ENCODE measurements around the gene MICA. TPM values are rescaled to one million over a fixed set of nuclear protein-coding genes. Genes with fewer than 3 reads are reported as not detected.
"Not testable (repeated sequence)": the region's sequence is repeated elsewhere in the genome, so short reads cannot be mapped to it uniquely, and the experiment has no call there.

MICA gene
- total RNA-seq, 1 experiment from 2014 or later: 35.0 TPM

DNA sequence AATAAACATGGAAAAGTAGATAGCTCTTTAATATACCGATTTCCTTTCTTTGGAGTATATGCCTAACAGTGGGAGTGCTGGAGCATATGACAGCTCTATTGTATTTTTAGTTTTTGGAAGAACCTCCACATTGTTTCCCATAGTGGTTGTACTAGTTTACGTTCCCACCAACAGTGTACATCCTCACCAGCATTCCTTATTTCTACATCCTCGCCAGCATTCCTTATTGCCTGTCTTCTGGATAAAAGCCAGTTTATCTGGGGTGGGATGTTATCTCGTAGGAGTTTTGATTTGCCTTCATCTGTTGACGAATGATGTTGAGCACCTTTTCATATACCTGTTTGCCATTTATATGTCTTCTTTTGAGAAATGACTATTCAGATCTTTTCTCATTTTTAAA lies 2.6 kb downstream of the MICA start:
- no TSS peak for BruUV-seq (replicated peaks)
- TF ChIP-seq, protein P1, sequence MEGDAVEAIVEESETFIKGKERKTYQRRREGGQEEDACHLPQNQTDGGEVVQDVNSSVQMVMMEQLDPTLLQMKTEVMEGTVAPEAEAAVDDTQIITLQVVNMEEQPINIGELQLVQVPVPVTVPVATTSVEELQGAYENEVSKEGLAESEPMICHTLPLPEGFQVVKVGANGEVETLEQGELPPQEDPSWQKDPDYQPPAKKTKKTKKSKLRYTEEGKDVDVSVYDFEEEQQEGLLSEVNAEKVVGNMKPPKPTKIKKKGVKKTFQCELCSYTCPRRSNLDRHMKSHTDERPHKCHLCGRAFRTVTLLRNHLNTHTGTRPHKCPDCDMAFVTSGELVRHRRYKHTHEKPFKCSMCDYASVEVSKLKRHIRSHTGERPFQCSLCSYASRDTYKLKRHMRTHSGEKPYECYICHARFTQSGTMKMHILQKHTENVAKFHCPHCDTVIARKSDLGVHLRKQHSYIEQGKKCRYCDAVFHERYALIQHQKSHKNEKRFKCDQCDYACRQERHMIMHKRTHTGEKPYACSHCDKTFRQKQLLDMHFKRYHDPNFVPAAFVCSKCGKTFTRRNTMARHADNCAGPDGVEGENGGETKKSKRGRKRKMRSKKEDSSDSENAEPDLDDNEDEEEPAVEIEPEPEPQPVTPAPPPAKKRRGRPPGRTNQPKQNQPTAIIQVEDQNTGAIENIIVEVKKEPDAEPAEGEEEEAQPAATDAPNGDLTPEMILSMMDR (conservative IDR thresholded peaks at IDR 0.05; ENCODE audit: low read depth, low read length): no peak
- no peak for TF ChIP-seq EZH2phosphoT487 (IDR thresholded peaks at IDR 0.05; ENCODE audit: borderline replicate concordance, low read length)
- TF ChIP-seq EZH2 (IDR thresholded peaks at IDR 0.05; ENCODE audit: low read length, unreplicated experiment): no peak
- Histone ChIP-seq H3K4me1 (ENCODE audit: insufficient read depth, low read length) (peaks cover 44% of the 10 kb centered on the region), H4K20me1 (ENCODE audit: low read length) (peaks cover 42% of the 10 kb centered on the region), H3F3A (ENCODE audit: low read length, unreplicated experiment) (no peaks in the 10 kb centered on the region), H3K79me2 (ENCODE audit: low read length) (peaks cover 90% of the 10 kb centered on the region), H3K36me3 (ENCODE audit: low read depth, low read length) (peaks cover 5% of the 10 kb centered on the region; the same call in 1 of the 2 replicates), H3K9me2 (replicated peaks; ENCODE audit: low read length) (no peaks in the 10 kb centered on the region), H3K27me3 (ENCODE audit: low read length) (no peaks in the 10 kb centered on the region), H3K4me3 (ENCODE audit: low read length) (no peak overlapping the region), H3K9me3 (ENCODE audit: low read length) (no peaks in the 10 kb centered on the region), H2AFZ (ENCODE audit: low read length) (no peak overlapping the region), H3K4me2 (ENCODE audit: low read length) (0 out of 2 replicates have a peak overlapping the region, but pooled peaks have one; percentile 26), H3K27ac (ENCODE audit: low read length) (no peak overlapping the region), H3K9ac (ENCODE audit: low read length) (no peak overlapping the region)
- DNase-seq: no peak
- intact Hi-C loops (cut with micrococcal nuclease): no loop called here
- POLR2A ChIA-PET (ENCODE audit: unreplicated experiment): no interaction called here
- ATAC-seq: no peak
- CTCF ChIA-PET: no interaction called here

DNA sequence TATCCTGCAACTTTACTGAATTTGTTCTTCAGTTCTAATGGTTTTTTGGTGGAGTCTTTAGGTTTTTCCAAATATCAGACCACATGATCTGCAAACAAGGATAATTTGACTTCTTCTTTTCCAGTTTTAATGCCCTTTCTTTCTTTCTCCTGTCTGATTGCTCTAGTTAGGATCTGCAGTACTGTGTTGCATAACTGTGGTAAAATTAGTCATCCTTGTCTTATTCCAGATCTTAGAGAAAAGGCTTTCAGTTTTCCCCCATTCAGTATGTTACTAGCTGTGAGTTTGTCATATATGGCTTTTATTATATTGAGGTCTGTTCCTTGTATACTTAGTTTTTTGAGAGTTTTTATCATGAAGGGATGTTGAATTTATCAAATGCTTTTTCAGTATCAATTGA lies 4.3 kb downstream of the MICA start:
- peak overlapping the region; percentile 41 for H3K4me2 ChIP-seq (ENCODE audit: low read length)
- H2AFZ ChIP-seq (ENCODE audit: low read length): no peak overlapping the region
- H3K27me3 ChIP-seq (ENCODE audit: low read length): no peaks in the 10 kb centered on the region
- TF ChIP-seq EZH2phosphoT487 (IDR thresholded peaks at IDR 0.05; ENCODE audit: borderline replicate concordance, low read length) (no peak), EZH2 (IDR thresholded peaks at IDR 0.05; ENCODE audit: low read length, unreplicated experiment) (no peak)
- TF ChIP-seq, protein P1 (conservative IDR thresholded peaks at IDR 0.05; ENCODE audit: low read depth, low read length): no peak
- intact Hi-C loops (cut with micrococcal nuclease): no loop called here
- peaks cover 9% of the 10 kb centered on the region; the same call in 1 of the 2 replicates for H3K36me3 ChIP-seq (ENCODE audit: low read depth, low read length)
- H4K20me1 ChIP-seq (ENCODE audit: low read length): peaks cover 46% of the 10 kb centered on the region
- no peak overlapping the region for H3K27ac ChIP-seq (ENCODE audit: low read length)
- BruUV-seq (replicated peaks): no TSS peak
- H3K9ac ChIP-seq (ENCODE audit: low read length): no peak overlapping the region
- H3K9me3 ChIP-seq (ENCODE audit: low read length): no peaks in the 10 kb centered on the region
- H3K79me2 ChIP-seq (ENCODE audit: low read length): peaks cover 76% of the 10 kb centered on the region
- CTCF ChIA-PET: interaction anchor here (0.7 kb wide), 1 partner anchor 27 kb away, joined by 3 read pairs; no protein-coding TSS in a partner anchor
- no peaks in the 10 kb centered on the region for H3K9me2 ChIP-seq (replicated peaks; ENCODE audit: low read length)
- H3K4me3 ChIP-seq (ENCODE audit: low read length): peak overlapping the region; percentile 18; the same call in 1 of the 2 replicates
- no peaks in the 10 kb centered on the region for H3F3A ChIP-seq (ENCODE audit: low read length, unreplicated experiment)
- peak; percentile 66 for DNase-seq
- POLR2A ChIA-PET (ENCODE audit: unreplicated experiment): no interaction called here
- peaks cover 29% of the 10 kb centered on the region for H3K4me1 ChIP-seq (ENCODE audit: insufficient read depth, low read length)
- ATAC-seq: peak; percentile 32

DNA sequence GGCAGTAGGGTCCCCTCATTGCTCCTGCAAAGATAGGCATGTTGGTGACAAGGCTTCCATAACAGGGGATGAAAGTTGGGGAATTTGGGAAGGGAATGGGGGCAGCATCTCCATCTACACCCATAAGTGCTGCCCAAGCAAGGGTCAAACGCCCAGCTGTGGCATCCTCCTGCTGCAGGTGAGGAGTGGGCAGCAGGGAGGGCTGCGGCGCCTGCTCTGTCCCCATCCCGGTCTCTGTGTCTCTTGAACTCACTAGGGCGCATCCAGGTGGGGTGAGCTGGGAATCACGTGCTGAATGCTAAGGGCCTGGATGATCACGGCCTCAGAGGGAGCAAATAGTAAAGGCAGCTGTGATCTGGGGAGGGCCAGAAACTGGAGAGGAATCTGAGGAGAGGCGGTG lies 9.1 kb downstream of the MICA start:
- POLR2A ChIA-PET (ENCODE audit: unreplicated experiment): no interaction called here
- TF ChIP-seq, protein P1 (conservative IDR thresholded peaks at IDR 0.05; ENCODE audit: low read depth, low read length): no peak
- TF ChIP-seq EZH2 (IDR thresholded peaks at IDR 0.05; ENCODE audit: low read length, unreplicated experiment): no peak
- TF ChIP-seq EZH2phosphoT487 (IDR thresholded peaks at IDR 0.05; ENCODE audit: borderline replicate concordance, low read length): no peak
- DNase-seq (no peak), ATAC-seq (no peak)
- peaks cover 23% of the 10 kb centered on the region for H4K20me1 ChIP-seq (ENCODE audit: low read length)
- peaks cover 34% of the 10 kb centered on the region for H3K79me2 ChIP-seq (ENCODE audit: low read length)
- H3K9me2 ChIP-seq (replicated peaks; ENCODE audit: low read length): no peaks in the 10 kb centered on the region
- H3K9ac ChIP-seq (ENCODE audit: low read length): no peak overlapping the region
- BruUV-seq (replicated peaks): no TSS peak
- H2AFZ ChIP-seq (ENCODE audit: low read length): no peak overlapping the region
- no peaks in the 10 kb centered on the region for H3F3A ChIP-seq (ENCODE audit: low read length, unreplicated experiment)
- peaks cover 14% of the 10 kb centered on the region; the same call in 1 of the 2 replicates for H3K36me3 ChIP-seq (ENCODE audit: low read depth, low read length)
- no peak overlapping the region for H3K27ac ChIP-seq (ENCODE audit: low read length)
- CTCF ChIA-PET: no interaction called here
- H3K4me3 ChIP-seq (ENCODE audit: low read length): no peak overlapping the region
- H3K4me1 ChIP-seq (ENCODE audit: insufficient read depth, low read length): peaks cover 11% of the 10 kb centered on the region
- intact Hi-C loops (cut with micrococcal nuclease): no loop called here
- H3K9me3 ChIP-seq (ENCODE audit: low read length): no peaks in the 10 kb centered on the region
- H3K27me3 ChIP-seq (ENCODE audit: low read length): no peaks in the 10 kb centered on the region
- no peak overlapping the region for H3K4me2 ChIP-seq (ENCODE audit: low read length)

DNA sequence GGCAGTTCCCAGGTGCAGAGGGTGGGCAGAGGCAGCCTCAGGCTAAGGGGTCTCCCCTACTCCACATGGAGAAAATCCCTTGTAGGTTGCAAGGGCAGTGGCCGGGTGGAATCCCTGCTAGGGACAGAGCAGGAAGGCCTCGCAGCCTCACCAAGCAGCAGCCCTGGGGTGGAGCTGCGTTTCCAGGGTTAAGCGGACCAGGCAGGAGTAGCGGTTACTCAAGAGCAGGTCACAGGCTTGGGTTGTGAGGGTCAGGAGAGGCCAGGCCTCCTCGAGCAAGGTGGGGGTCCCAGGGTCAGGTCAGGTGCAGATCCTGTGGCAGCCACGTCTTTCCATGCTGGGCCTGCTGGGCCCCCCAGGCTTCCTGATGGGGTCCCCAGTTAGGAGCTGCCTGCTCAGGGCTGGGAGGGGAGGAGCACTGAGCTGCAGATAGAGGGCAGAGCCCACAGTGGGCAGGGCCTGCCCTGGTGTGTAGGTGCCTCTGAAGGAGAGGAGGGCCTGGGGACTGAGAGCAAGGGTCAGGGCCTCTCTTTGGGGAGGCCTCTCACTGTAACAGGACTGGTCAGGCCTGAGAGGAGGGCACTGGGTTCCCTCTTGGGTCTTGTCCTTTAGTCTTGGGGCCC lies 10.9 kb downstream of the MICA start:
- H3K27ac ChIP-seq (ENCODE audit: low read length); H3K4me1 ChIP-seq (ENCODE audit: insufficient read depth, low read length); BruUV-seq (replicated peaks); H3K9me2 ChIP-seq (replicated peaks; ENCODE audit: low read length); H3K9me3 ChIP-seq (ENCODE audit: low read length); H3K4me3 ChIP-seq (ENCODE audit: low read length); H3K4me2 ChIP-seq (ENCODE audit: low read length); H3K27me3 ChIP-seq (ENCODE audit: low read length); ATAC-seq; intact Hi-C loops (cut with micrococcal nuclease); CTCF ChIA-PET; POLR2A ChIA-PET (ENCODE audit: unreplicated experiment); H3K9ac ChIP-seq (ENCODE audit: low read length); H2AFZ ChIP-seq (ENCODE audit: low read length); H3F3A ChIP-seq (ENCODE audit: low read length, unreplicated experiment); DNase-seq: not testable (repeated sequence)
- peaks cover 14% of the 10 kb centered on the region; the same call in 1 of the 2 replicates for H3K36me3 ChIP-seq (ENCODE audit: low read depth, low read length)
- H3K79me2 ChIP-seq (ENCODE audit: low read length): peaks cover 18% of the 10 kb centered on the region
- H4K20me1 ChIP-seq (ENCODE audit: low read length): peaks cover 14% of the 10 kb centered on the region
